K562 (cell line): Measurements from ENCODE around the gene EVPL. TPM values are rescaled to one million over a fixed set of nuclear protein-coding genes. Genes with fewer than 3 reads are reported as not detected.

Experiments
- BACH1 ChIP-seq: fragments of 200-800 bp; sonication (Bioruptor generic); IDR thresholded peaks from 2 replicates; pipeline ENCODE4 v1.6.1; 2016; ENCODE audit warnings: missing genetic modification characterization, missing compliant biosample characterization
- CBX3 ChIP-seq, 2 experiments: IDR thresholded peaks; 1 replicate in 1 of 2; 2 replicates in 1 of 2; pipeline ENCODE4 v1.6.1; 2012; ENCODE audit warnings: inconsistent platforms in 2 of 2, low read length in 2 of 2, borderline replicate concordance in 1 of 2, control low read depth in 1 of 2
- CREB3 ChIP-seq: fragments of 450-650 bp; conservative IDR thresholded peaks from 2 replicates; pipeline ENCODE4 v1.6.1; 2016; ENCODE audit warnings: missing genetic modification characterization, low read depth, mild to moderate bottlenecking, missing compliant biosample characterization, moderate library complexity
- CREB3L1 ChIP-seq: fragments of 450-650 bp; IDR thresholded peaks from 2 replicates; pipeline ENCODE4 v1.6.1; 2014; ENCODE audit warnings: low read depth, mild to moderate bottlenecking, moderate library complexity, borderline replicate concordance
- CTBP1 ChIP-seq: fragments of 450-650 bp; IDR thresholded peaks from 2 replicates; pipeline ENCODE4 v1.6.1; 2016; ENCODE audit warnings: borderline replicate concordance
- HNRNPUL1 ChIP-seq: fragments of 200-400 bp; formaldehyde crosslinking; IDR thresholded peaks from 2 replicates; pipeline ENCODE4 v1.6.1; 2017; ENCODE audit warnings: low read length
- NFE2 ChIP-seq: IDR thresholded peaks from 2 replicates; pipeline ENCODE4 v1.6.1; 2014; ENCODE audit warnings: antibody characterized with exemption, low read depth
- RBBP5 ChIP-seq: fragments of 200-600 bp; sonication (generic); IDR thresholded peaks from 2 replicates; pipeline ENCODE4 v1.6.1; 2012; ENCODE audit warnings: borderline replicate concordance, mild to moderate bottlenecking, low read length, control low read depth, inconsistent platforms; ENCODE audit not compliant: insufficient read depth, poor library complexity, severe bottlenecking
- RCOR1 ChIP-seq, 2 experiments: IDR thresholded peaks; 2 replicates each; pipeline ENCODE4 v1.6.1; 2012; ENCODE audit warnings: low read depth in 2 of 2, low read length in 2 of 2, borderline replicate concordance in 1 of 2, improper control_type of control experiment in 1 of 2
- RREB1 ChIP-seq: fragments of 250-450 bp; sonication (Bioruptor Pico); IDR thresholded peaks from 2 replicates; pipeline ENCODE4 v1.4.0; 2020
- TAF15 ChIP-seq: fragments of 200-400 bp; formaldehyde crosslinking; IDR thresholded peaks from 2 replicates; pipeline ENCODE4 v1.6.1; 2017; ENCODE audit warnings: mild to moderate bottlenecking, low read depth, low read length, moderate library complexity
- UBTF ChIP-seq, 2 experiments: IDR thresholded peaks; 2 replicates each; pipeline ENCODE4 v1.6.1; 2012; ENCODE audit warnings: improper control_type of control experiment in 2 of 2, low read depth in 2 of 2, low read length in 2 of 2, borderline replicate concordance in 1 of 2
- ZNF134 ChIP-seq: fragments of 250-450 bp; sonication (Bioruptor Pico); conservative IDR thresholded peaks from 2 replicates; pipeline ENCODE4 v1.4.0; 2020
- ZNF217 ChIP-seq: sonication (generic); formaldehyde crosslinking; IDR thresholded peaks from 2 replicates; pipeline ENCODE4 v1.8.0; 2022; ENCODE audit warnings: mild to moderate bottlenecking, missing genetic modification reagents
- polyA plus RNA-seq, 8 experiments: library from polyadenylated mRNA; depleted of rRNA in 4 of 8; stranded (reverse) in 5 of 8; unstranded in 3 of 8; fragments of >200 nt; fragmentation: Nextera tagmentation in 2 of 8; fragmentation: Illumina TruSeq in 1 of 8; extraction: Ambion mirVana in 2 of 8; extraction: Trizol in 1 of 8; gene quantifications; 2 replicates each; pipeline versions ENCODE4 v1.2.1 to v1.2.3, GENCODE V29; 2011 to 2014; ENCODE audit warnings: inconsistent platforms in 1 of 8, missing spikeins in 1 of 8
- total RNA-seq, 7 experiments: library from RNA; depleted of rRNA in 6 of 7; stranded (reverse); fragments of >200 nt in 6 of 7; fragmentation: Illumina TruSeq in 2 of 7; extraction: Trizol in 2 of 7; gene quantifications; 2 replicates each; pipeline versions ENCODE4 v1.2.1 to v1.2.3, GENCODE V29; 2011 to 2021; ENCODE audit warnings: low replicate concordance in 1 of 7

The EVPL gene
- total and polyA plus RNA-seq, 9 of the 15 experiments (the other 6 are each of a cell fraction or from before 2014, with no cell fraction given), result 0.08 to 0.18 (median 0.16) TPM; not detected in 5

GRCh38 chr17:76072148-76072858 lies 45.2 kb upstream of the EVPL start, which contains the start of gene SRP68 (continued):
- TF ChIP-seq UBTF (IDR thresholded peaks at IDR 0.05; ENCODE audit: borderline replicate concordance in 1 of 2, low read depth in 2 of 2, low read length in 2 of 2) (peak in 1 of 2 experiments; percentile 73; a peak in 1 of 4 replicates), TAF15 (no peak), RBBP5 (peak; percentile 77), ZNF134 (CRISPR knock-in tag) (no peak), HNRNPUL1 (no peak), ZNF217 (CRISPR knock-in tag) (no peak), CREB3L1 (peak; percentile 88), CBX3 (IDR thresholded peaks at IDR 0.05; ENCODE audit: borderline replicate concordance in 1 of 2, low read length in 2 of 2) (peak in 1 of 2 experiments; percentile 25; a peak in 1 of 3 replicates), RCOR1 (IDR thresholded peaks at IDR 0.05; ENCODE audit: borderline replicate concordance in 1 of 2, low read depth in 2 of 2, low read length in 2 of 2) (peak in 1 of 2 experiments; percentile 45; a peak in 3 of 4 replicates), BACH1 (no peak), RREB1 (CRISPR knock-in tag) (peak; percentile 70; the same call in 1 of the 2 replicates), CREB3 (tag) (no peak), CTBP1 (peak; percentile 36; the same call in 1 of the 2 replicates), NFE2 (no peak)
